HG03460 (cell line): ENCODE results near the gene XRCC6.
"Not testable (repeated sequence)": the region's sequence is repeated elsewhere in the genome, so short reads cannot be mapped to it uniquely, and the experiment has no call there.

Source experiments
- ATAC-seq: cut with Tn5 transposase; IDR thresholded peaks from one replicate; pipeline ENCODE4 v1.9.1; 2021; ENCODE audit not compliant: unreplicated experiment

XRCC6 gene

GRCh38 chr22:41683052-41683451 is 62.0 kb downstream of the XRCC6 start:
- ATAC-seq: no peak

DNA sequence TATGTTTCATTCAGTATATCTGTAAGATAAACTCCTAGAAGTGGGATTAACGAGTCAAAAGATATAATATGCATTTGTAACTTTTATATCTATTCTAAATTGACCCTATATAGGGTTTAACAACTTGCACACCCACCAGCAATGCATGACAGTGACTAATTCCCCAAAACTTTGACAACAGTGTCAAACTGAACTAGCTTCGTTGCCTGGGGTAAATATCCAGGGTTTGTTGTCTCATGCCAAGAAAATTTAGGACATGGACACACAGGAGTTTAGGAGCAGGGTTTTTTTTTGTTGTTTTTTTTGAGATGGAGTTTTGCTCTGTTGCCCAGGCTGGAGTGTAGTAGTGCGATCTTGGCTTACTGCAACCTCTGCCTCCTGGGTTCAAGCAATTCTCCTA is 62.5 kb downstream of the XRCC6 start:
- no peak for ATAC-seq

DNA sequence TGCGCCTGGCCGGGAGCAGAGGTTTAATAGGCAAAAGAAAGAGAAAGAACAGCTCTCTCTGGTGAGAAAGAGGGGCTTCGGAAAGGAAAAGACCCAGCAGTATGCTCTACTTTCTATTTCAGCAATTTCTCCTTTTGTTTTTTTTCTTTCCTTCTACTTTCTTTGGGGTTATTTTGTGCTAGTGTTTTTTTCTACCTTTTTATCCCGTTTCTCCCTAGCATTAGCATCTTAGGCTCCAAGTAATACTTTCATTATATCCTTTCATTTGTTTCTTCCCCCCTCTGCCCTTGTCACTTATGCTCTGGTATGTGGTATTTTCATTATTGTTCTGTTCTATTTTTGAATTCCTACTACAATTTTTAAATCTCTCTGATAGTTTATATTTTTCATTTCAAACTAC is 63.1 kb downstream of the XRCC6 start:
- no peak for ATAC-seq

DNA sequence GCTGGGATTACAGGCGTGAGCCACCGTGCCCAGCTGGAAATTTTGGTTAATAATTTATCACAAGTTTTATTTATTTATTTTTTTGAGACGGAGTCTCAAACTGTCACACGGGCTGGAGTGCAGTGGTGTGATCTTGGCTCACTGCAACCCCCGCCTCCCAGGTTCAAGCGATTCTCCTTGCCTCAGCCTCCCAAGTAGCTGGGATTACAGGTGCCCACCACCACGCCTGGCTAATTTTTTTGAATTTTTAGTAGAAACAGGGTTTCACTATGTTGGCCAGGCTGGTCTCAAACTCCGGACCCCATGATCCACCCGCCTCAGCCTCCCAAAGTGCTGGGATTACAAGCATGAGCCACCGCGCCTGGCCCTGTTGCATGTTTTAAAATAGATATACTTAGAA is 65.8 kb downstream of the XRCC6 start:
- ATAC-seq: not testable (repeated sequence)

- peak; percentile 12 for ATAC-seq
Measured at GRCh38 chr22:41687901-41688364, 66.8 kb downstream of the XRCC6 start.

GRCh38 chr22:41688365-41689211 is 67.5 kb downstream of the XRCC6 start, which contains the start of gene SNU13:
Gene SNU13, minus strand, starts transcription at chr22:41688867. Its CDS starts 71 bp downstream, at chr22:41688796.
- peak; percentile 82 for ATAC-seq

GRCh38 chr22:41690476-41690875 is 69.4 kb downstream of the XRCC6 start:
- ATAC-seq: no peak

- ATAC-seq: no peak
Measured at GRCh38 chr22:41695211-41695610, 74.1 kb downstream of the XRCC6 start.

GRCh38 chr22:41696703-41697102 is 75.6 kb downstream of the XRCC6 start:
- ATAC-seq: no peak

- ATAC-seq: no peak
Measured at GRCh38 chr22:41697126-41697775, 76.2 kb downstream of the XRCC6 start.

GRCh38 chr22:41699264-41700107 is 78.4 kb downstream of the XRCC6 start, which contains the start of gene MEI1:
Gene MEI1, plus strand, starts transcription at chr22:41699503. Its CDS starts 36 bp downstream, at chr22:41699539.
- no peak for ATAC-seq

DNA sequence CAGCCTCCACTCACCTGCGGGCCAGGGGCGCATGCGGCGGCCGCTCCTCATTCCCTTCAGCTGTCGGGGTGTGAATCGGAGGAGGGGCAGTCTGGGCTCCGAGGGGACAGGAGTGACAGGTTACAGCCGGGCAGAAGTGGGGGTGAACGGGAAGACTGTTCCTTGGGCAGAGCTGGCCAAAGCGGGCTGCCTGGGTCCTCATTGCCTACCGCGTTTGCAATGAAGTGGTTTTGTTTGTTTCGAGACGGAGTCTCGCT is 78.9 kb downstream of the XRCC6 start:
- no peak for ATAC-seq

DNA sequence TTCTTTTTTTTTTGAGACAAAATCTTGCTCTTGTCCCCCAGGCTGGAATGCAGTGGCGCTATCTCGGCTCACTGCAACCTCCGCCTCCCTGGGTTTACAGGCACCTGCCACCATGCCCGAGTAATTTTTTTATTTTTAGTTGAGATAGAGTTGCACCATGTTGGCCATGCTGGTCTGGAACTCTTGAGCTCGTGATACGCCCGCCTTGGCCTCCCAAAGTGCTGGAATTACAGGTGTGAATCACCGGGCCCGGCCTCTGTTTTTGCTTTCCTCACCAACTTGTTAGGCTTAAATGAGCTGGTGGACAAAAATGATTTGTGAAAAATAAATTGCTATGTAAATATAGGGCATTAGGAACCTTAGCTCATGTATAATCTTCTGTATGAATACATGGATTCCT is 81.7 kb downstream of the XRCC6 start:
- no peak for ATAC-seq

DNA sequence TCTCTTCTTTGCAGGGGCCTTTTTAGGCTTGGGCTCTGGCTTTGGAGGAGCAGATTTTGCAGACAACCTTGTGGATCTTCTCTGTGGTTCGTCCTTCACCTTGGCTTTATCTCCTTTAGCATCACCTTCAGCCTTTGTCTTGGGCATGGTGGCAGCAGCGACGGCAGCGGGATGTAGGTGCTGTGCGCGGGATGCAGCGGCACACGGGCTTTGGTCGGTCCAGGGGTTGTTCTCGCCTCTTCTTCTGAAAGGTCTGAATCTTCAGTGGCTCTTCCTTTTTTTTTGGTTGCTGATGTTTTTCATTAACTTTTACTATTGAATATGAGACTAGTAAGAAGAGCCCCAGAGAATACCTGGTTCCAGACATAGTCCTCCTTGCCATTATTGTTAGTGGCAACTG is 88.2 kb downstream of the XRCC6 start:
- no peak for ATAC-seq

DNA sequence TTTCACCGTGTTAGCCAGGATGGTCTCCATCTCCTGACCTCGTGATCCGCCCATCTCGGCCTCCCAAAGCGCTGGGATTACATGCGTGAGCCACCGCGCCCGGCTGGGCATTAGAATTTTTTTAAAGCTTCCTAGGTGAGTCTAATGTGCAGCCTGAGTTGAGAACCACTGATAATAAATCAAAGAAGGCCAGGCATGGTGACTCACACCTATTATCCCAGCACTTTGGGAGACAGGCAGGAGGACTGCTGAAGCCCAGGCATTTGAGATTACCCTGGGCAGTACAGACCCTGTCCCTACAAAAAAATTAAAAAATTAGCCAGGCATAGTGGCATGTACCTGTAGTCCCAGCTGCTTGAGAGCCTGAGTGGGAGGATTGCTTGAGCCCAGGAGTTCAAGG is 91.9 kb downstream of the XRCC6 start:
- no peak for ATAC-seq
